SK-N-SH (cell line): Measurements from ENCODE around the gene DYNC1H1. TPM values are rescaled to one million over a fixed set of nuclear protein-coding genes. Genes with fewer than 3 reads are reported as not detected.

Source experiments
- CTCF ChIA-PET: fragments of 300-600, 350-600 bp; formaldehyde crosslinking; extraction: SDS; loops from one replicate; lab custom pipeline; 2021; lab: Yijun Ruan, JAX
- POLR2A ChIA-PET: fragments of 350-600 bp; sonication (Branson Sonifier 250); formaldehyde crosslinking; extraction: SDS; loops from one replicate; lab custom pipeline; 2020; ENCODE audit warnings: antibody characterized with exemption, inconsistent platforms; lab: Yijun Ruan, JAX
- DNase-seq: peaks from one replicate; pipeline ENCODE4 v3.0.0; 2012
- H2AFZ ChIP-seq: fragments of 200-600 bp; sonication (generic); 2 replicates; pipeline ENCODE4 v1.8.1; 2016; ENCODE audit warnings: antibody characterized with exemption, mild to moderate bottlenecking, low read depth
- H3F3A ChIP-seq: fragments of 200-600 bp; sonication (generic); replicated peaks from 2 replicates; pipeline ENCODE3; 2016; ENCODE audit warnings: antibody characterized with exemption, mild to moderate bottlenecking; ENCODE audit not compliant: insufficient read depth
- H3K27ac ChIP-seq, 2 experiments: fragments of 200-500 bp in 1 of 2; fragments of 200-600 bp in 1 of 2; sonication (Bioruptor generic) in 1 of 2; sonication (generic), shearing (Covaris generic) in 1 of 2; 2 replicates each; pipeline versions ENCODE4 v1.5.1 to v1.6.1; 2014 to 2016; ENCODE audit warnings: low read depth in 2 of 2, inconsistent platforms in 1 of 2, low read length in 1 of 2, mild to moderate bottlenecking in 1 of 2, mixed read lengths in 1 of 2
- H3K27me3 ChIP-seq: fragments of 200-600 bp; sonication (generic), shearing (Covaris generic); 2 replicates; pipeline ENCODE4 v1.6.1; 2016; ENCODE audit warnings: mixed run types; ENCODE audit not compliant: insufficient read depth
- H3K36me3 ChIP-seq, 2 experiments: fragments of 200-500 bp in 1 of 2; fragments of 200-600 bp in 1 of 2; sonication (Bioruptor generic) in 1 of 2; sonication (generic) in 1 of 2; replicated peaks in 1 of 2; 2 replicates each; pipeline versions ENCODE3 to v1.5.1; 2014 to 2016; ENCODE audit warnings: low read length in 1 of 2, mild to moderate bottlenecking in 1 of 2; ENCODE audit not compliant: insufficient read depth in 2 of 2, control insufficient read depth in 1 of 2
- H3K4me1 ChIP-seq, 2 experiments: fragments of 200-500 bp in 1 of 2; fragments of 200-600 bp in 1 of 2; sonication (Bioruptor generic) in 1 of 2; sonication (generic), shearing (Covaris generic) in 1 of 2; 2 replicates each; pipeline versions ENCODE4 v1.5.1 to v1.6.1; 2014 to 2016; ENCODE audit warnings: low read depth in 1 of 2, low read length in 1 of 2, mixed run types in 1 of 2; ENCODE audit not compliant: insufficient read depth in 2 of 2, control insufficient read depth in 1 of 2
- H3K4me2 ChIP-seq: fragments of 200-600 bp; sonication (generic), shearing (Covaris generic); 2 replicates; pipeline ENCODE4 v1.6.1; 2017; ENCODE audit warnings: mixed run types
- H3K4me3 ChIP-seq, 2 experiments: fragments of 200-500 bp in 1 of 2; fragments of 200-600 bp in 1 of 2; sonication (Bioruptor generic) in 1 of 2; sonication (generic), shearing (Covaris generic) in 1 of 2; 2 replicates each; pipeline versions ENCODE4 v1.5.1 to v1.8.1; 2014 to 2016; ENCODE audit warnings: low read depth in 2 of 2, inconsistent platforms in 1 of 2, low read length in 1 of 2, mild to moderate bottlenecking in 1 of 2, mixed read lengths in 1 of 2, moderate library complexity in 1 of 2
- H3K79me2 ChIP-seq: fragments of 200-600 bp; sonication (generic); 2 replicates; pipeline ENCODE4 v1.8.1; 2017; ENCODE audit warnings: mild to moderate bottlenecking; ENCODE audit not compliant: insufficient read depth
- H3K9ac ChIP-seq: fragments of 200-600 bp; sonication (generic); 2 replicates; pipeline ENCODE4 v1.6.1; 2017; ENCODE audit warnings: mixed run types
- H3K9me2 ChIP-seq: fragments of 200-600 bp; sonication (generic); 2 replicates; pipeline ENCODE4 v1.6.1; 2017; ENCODE audit warnings: mixed run types
- H3K9me3 ChIP-seq: fragments of 200-600 bp; sonication (generic); 2 replicates; pipeline ENCODE4 v1.6.1; 2017; ENCODE audit warnings: mixed run types, mild to moderate bottlenecking, moderate library complexity
- H4K20me1 ChIP-seq: fragments of 200-600 bp; sonication (generic); 2 replicates; pipeline ENCODE4 v1.6.1; 2017; ENCODE audit warnings: mild to moderate bottlenecking, mixed run types; ENCODE audit not compliant: insufficient read depth
- CHD2 ChIP-seq: fragments of 150-350 bp; IDR thresholded peaks from 2 replicates; pipeline ENCODE4 v1.6.1; 2018; ENCODE audit warnings: low read length; ENCODE audit not compliant: partially characterized antibody
- ELF1 ChIP-seq: IDR thresholded peaks from 2 replicates; pipeline ENCODE4 v1.4.0; 2012
- EP300 ChIP-seq, 2 experiments: IDR thresholded peaks; 2 replicates each; pipeline versions ENCODE4 v1.4.0 to v1.6.1; 2012; ENCODE audit warnings: borderline replicate concordance in 1 of 2, low read depth in 1 of 2, low read length in 1 of 2
- EZH2phosphoT487 ChIP-seq: fragments of 200-600 bp; sonication (generic); IDR thresholded peaks from 2 replicates; pipeline ENCODE4 v1.6.1; 2017; ENCODE audit warnings: low read depth, mixed run types, mild to moderate bottlenecking, antibody characterized with exemption, moderate library complexity, borderline replicate concordance
- FOXJ3 ChIP-seq: sonication (generic); formaldehyde crosslinking; IDR thresholded peaks from 2 replicates; pipeline ENCODE4 v1.5.1; 2020; ENCODE audit warnings: mild to moderate bottlenecking, missing genetic modification reagents
- FOXM1 ChIP-seq: IDR thresholded peaks from 2 replicates; pipeline ENCODE4 v1.4.0; 2012; ENCODE audit warnings: low read depth, mild to moderate bottlenecking
- GATA2 ChIP-seq: sonication (generic); formaldehyde crosslinking; IDR thresholded peaks from 2 replicates; pipeline ENCODE4 v1.5.0; 2020; ENCODE audit warnings: mild to moderate bottlenecking, missing genetic modification reagents
- JUND ChIP-seq: IDR thresholded peaks from 2 replicates; pipeline ENCODE4 v1.4.0; 2012
- MEF2A ChIP-seq: IDR thresholded peaks from 2 replicates; pipeline ENCODE4 v1.4.0; 2012; ENCODE audit warnings: low read depth, borderline replicate concordance
- NFIC ChIP-seq: IDR thresholded peaks from 2 replicates; pipeline ENCODE4 v1.4.0; 2012; ENCODE audit warnings: borderline replicate concordance
- RAD21 ChIP-seq: IDR thresholded peaks from 2 replicates; pipeline ENCODE4 v1.6.1; 2012; ENCODE audit warnings: mild to moderate bottlenecking, low read length
- TCF12 ChIP-seq: IDR thresholded peaks from 2 replicates; pipeline ENCODE4 v1.4.0; 2012
- YY1 ChIP-seq: IDR thresholded peaks from 2 replicates; pipeline ENCODE4 v1.4.0; 2012; ENCODE audit warnings: low read depth, mild to moderate bottlenecking
- WGBS: methylation state at CpG from one replicate; pipeline ENCODE4 v1.1.6; 2017; ENCODE audit warnings: low lambda C conversion rate; 5-methylcytosine and 5-hydroxymethylcytosine counted together
- polyA plus RNA-seq, 3 experiments: library from polyadenylated mRNA; depleted of rRNA; stranded (reverse); fragments of >200 nt; gene quantifications; 2 replicates each; pipeline ENCODE4 v1.2.3, GENCODE V29; 2012
- TF ChIP-seq, protein P1 (sequence below): IDR thresholded peaks from 2 replicates; pipeline ENCODE4 v1.4.0; 2012; ENCODE audit warnings: low read depth
- TF ChIP-seq, protein P2 (sequence below): IDR thresholded peaks from 2 replicates; pipeline ENCODE4 v1.6.1; 2012; ENCODE audit warnings: mild to moderate bottlenecking, low read depth, low read length, moderate library complexity
- TF ChIP-seq, protein P3 (sequence below): fragments of 150-350 bp; IDR thresholded peaks from 2 replicates; pipeline ENCODE4 v1.6.1; 2016; ENCODE audit warnings: mild to moderate bottlenecking, low read depth, low read length
- TF ChIP-seq, protein P4 (sequence below): IDR thresholded peaks from 2 replicates; pipeline ENCODE4 v1.4.0; 2012; ENCODE audit warnings: low read depth, borderline replicate concordance
- TF ChIP-seq, protein P5 (sequence below): fragments of 150-350 bp; IDR thresholded peaks from 2 replicates; pipeline ENCODE4 v1.6.1; 2017; ENCODE audit warnings: antibody characterized with exemption, low read length, low read depth, borderline replicate concordance

Gene DYNC1H1
- polyA plus RNA-seq, 1 of the 3 experiments (the other 2 are of a cell fraction), result 140 TPM

DNA sequence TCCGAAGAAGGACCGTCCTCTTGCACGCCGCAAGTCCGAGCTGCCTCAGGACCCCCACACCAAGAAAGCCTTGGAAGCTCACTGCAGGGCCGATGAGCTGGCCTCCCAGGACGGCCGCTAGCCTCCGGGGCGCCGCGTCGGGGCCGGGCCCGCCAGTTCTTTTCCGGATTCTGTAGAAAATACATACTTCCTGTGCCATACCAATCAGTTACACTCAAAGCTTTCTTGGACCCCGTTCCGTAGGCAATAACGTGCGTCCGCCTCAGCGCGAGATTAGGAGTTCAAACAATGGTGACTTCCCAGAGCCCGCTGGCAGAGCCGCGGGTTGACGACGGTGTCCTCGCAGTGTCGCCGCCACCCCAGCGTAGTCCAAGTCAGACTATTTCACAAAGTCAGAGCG is 39.2 kb upstream of the DYNC1H1 start:
- ChIA-PET CTCF (interaction anchor here (5.4 kb wide), 1 partner anchor 154 kb away, joined by 29 read pairs; no protein-coding TSS in a partner anchor), POLR2A (no interaction called here)
- 97% methylated on average over 33 of the region's 33 CpGs for WGBS

DNA sequence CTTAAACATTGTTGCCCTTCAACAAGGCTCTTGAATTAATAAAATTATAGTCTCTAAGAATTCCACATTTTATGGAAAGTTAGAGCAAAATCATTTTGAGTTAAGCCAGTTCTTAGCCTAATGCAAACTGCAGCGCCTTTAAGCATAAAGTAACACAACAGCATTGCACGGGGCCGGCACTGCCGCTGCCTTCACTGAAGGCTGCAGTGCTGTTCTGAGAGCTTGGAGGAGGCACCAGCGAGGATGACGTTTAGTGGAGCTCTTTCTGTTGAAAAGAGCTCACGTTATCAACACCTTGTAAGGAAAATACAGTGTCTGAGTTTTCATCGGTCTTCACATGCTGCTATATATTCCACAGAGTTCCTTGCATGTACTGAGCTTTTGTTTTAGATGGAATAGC is 38.3 kb upstream of the DYNC1H1 start:
- H3K27me3 ChIP-seq, result no peaks in the 10 kb centered on the region
- H3K36me3 ChIP-seq, result peaks cover 14 to 25% of the 10 kb centered on the region in 2 experiments
- POLR2A ChIA-PET, result no interaction called here
- H3K79me2 ChIP-seq, result no peaks in the 10 kb centered on the region
- DNase-seq, result no peak
- no peak overlapping the region for H3K4me2 ChIP-seq
- peaks cover 0 to 14% of the 10 kb centered on the region in 2 experiments; a peak in 2 of 4 replicates for H3K4me1 ChIP-seq
- H3F3A ChIP-seq, result peaks cover 11% of the 10 kb centered on the region
- peak overlapping the region in 1 of 2 experiments; percentile 67; a peak in 2 of 4 replicates for H3K27ac ChIP-seq
- H4K20me1 ChIP-seq, result no peaks in the 10 kb centered on the region
- no peak overlapping the region for H2AFZ ChIP-seq
- no peak overlapping the region for H3K4me3 ChIP-seq
- 96% methylated on average over 8 of the region's 8 CpGs for WGBS
- H3K9ac ChIP-seq, result no peak overlapping the region
- H3K9me3 ChIP-seq, result no peaks in the 10 kb centered on the region
- CTCF ChIA-PET, result interaction anchor here (1.1 to 5.4 kb wide), 2 partner anchors 22 to 155 kb away, joined by 3 to 29 read pairs; no protein-coding TSS in a partner anchor
- H3K9me2 ChIP-seq, result no peaks in the 10 kb centered on the region
- TF ChIP-seq TCF12 (no peak), EZH2phosphoT487 (no peak), FOXM1 (no peak), NFIC (no peak), CHD2 (no peak), FOXJ3 (CRISPR knock-in tag) (no peak), EP300 (IDR thresholded peaks at IDR 0.05; ENCODE audit: borderline replicate concordance in 1 of 2, low read depth in 1 of 2, low read length in 1 of 2) (no peak), MEF2A (no peak), YY1 (no peak), JUND (no peak)
- TF ChIP-seq, protein P1, sequence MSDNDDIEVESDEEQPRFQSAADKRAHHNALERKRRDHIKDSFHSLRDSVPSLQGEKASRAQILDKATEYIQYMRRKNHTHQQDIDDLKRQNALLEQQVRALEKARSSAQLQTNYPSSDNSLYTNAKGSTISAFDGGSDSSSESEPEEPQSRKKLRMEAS, result no peak
- TF ChIP-seq, protein P2, sequence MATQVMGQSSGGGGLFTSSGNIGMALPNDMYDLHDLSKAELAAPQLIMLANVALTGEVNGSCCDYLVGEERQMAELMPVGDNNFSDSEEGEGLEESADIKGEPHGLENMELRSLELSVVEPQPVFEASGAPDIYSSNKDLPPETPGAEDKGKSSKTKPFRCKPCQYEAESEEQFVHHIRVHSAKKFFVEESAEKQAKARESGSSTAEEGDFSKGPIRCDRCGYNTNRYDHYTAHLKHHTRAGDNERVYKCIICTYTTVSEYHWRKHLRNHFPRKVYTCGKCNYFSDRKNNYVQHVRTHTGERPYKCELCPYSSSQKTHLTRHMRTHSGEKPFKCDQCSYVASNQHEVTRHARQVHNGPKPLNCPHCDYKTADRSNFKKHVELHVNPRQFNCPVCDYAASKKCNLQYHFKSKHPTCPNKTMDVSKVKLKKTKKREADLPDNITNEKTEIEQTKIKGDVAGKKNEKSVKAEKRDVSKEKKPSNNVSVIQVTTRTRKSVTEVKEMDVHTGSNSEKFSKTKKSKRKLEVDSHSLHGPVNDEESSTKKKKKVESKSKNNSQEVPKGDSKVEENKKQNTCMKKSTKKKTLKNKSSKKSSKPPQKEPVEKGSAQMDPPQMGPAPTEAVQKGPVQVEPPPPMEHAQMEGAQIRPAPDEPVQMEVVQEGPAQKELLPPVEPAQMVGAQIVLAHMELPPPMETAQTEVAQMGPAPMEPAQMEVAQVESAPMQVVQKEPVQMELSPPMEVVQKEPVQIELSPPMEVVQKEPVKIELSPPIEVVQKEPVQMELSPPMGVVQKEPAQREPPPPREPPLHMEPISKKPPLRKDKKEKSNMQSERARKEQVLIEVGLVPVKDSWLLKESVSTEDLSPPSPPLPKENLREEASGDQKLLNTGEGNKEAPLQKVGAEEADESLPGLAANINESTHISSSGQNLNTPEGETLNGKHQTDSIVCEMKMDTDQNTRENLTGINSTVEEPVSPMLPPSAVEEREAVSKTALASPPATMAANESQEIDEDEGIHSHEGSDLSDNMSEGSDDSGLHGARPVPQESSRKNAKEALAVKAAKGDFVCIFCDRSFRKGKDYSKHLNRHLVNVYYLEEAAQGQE, result no peak
- TF ChIP-seq, protein P3, sequence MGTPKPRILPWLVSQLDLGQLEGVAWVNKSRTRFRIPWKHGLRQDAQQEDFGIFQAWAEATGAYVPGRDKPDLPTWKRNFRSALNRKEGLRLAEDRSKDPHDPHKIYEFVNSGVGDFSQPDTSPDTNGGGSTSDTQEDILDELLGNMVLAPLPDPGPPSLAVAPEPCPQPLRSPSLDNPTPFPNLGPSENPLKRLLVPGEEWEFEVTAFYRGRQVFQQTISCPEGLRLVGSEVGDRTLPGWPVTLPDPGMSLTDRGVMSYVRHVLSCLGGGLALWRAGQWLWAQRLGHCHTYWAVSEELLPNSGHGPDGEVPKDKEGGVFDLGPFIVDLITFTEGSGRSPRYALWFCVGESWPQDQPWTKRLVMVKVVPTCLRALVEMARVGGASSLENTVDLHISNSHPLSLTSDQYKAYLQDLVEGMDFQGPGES, result no peak
- TF ChIP-seq, protein P4, sequence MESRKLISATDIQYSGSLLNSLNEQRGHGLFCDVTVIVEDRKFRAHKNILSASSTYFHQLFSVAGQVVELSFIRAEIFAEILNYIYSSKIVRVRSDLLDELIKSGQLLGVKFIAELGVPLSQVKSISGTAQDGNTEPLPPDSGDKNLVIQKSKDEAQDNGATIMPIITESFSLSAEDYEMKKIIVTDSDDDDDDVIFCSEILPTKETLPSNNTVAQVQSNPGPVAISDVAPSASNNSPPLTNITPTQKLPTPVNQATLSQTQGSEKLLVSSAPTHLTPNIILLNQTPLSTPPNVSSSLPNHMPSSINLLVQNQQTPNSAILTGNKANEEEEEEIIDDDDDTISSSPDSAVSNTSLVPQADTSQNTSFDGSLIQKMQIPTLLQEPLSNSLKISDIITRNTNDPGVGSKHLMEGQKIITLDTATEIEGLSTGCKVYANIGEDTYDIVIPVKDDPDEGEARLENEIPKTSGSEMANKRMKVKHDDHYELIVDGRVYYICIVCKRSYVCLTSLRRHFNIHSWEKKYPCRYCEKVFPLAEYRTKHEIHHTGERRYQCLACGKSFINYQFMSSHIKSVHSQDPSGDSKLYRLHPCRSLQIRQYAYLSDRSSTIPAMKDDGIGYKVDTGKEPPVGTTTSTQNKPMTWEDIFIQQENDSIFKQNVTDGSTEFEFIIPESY, result no peak
- TF ChIP-seq, protein P5, sequence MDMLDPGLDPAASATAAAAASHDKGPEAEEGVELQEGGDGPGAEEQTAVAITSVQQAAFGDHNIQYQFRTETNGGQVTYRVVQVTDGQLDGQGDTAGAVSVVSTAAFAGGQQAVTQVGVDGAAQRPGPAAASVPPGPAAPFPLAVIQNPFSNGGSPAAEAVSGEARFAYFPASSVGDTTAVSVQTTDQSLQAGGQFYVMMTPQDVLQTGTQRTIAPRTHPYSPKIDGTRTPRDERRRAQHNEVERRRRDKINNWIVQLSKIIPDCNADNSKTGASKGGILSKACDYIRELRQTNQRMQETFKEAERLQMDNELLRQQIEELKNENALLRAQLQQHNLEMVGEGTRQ, result no peak

More for the DNA sequence above, 39.2 kb upstream of the DYNC1H1 start:
- Histone ChIP-seq H3K27me3 (no peaks in the 10 kb centered on the region), H4K20me1 (no peaks in the 10 kb centered on the region), H3K79me2 (no peaks in the 10 kb centered on the region), H2AFZ (no peak overlapping the region), H3K4me1 (peaks cover 0 to 14% of the 10 kb centered on the region in 2 experiments; a peak in 2 of 4 replicates), H3K36me3 (peaks cover 16 to 29% of the 10 kb centered on the region in 2 experiments), H3K9ac (no peak overlapping the region), H3K9me3 (no peaks in the 10 kb centered on the region), H3F3A (peaks cover 11% of the 10 kb centered on the region), H3K4me3 (no peak overlapping the region), H3K4me2 (no peak overlapping the region), H3K9me2 (no peaks in the 10 kb centered on the region), H3K27ac (no peak overlapping the region)
- no peak for DNase-seq
- TF ChIP-seq RAD21, result no peak
- no peak for TF ChIP-seq ELF1
- TF ChIP-seq, protein P5, result no peak
- TF ChIP-seq, protein P1, result no peak
- TF ChIP-seq GATA2 (CRISPR knock-in tag), result no peak
